MCF 10A (cell line): ENCODE measurements around the gene WNT7B. TPM values are rescaled to one million over a fixed set of nuclear protein-coding genes. Genes with fewer than 3 reads are reported as not detected.

ENCODE experiments used
- BruUV-seq: library from RNA; stranded (reverse); fragments of 400-500 nt; replicated peaks from 2 replicates; lab custom pipeline; 2021; lab: Mats Ljungman, UMichigan
- CTCF ChIA-PET: fragments of 300-600 bp; sonication (Branson Sonifier 250); formaldehyde crosslinking; extraction: SDS; loops from one replicate; lab custom pipeline; 2021; ENCODE audit warnings: antibody characterized with exemption, inconsistent platforms; lab: Yijun Ruan, JAX
- POLR2A ChIA-PET: fragments of 300-600, 350-650 bp; sonication (Branson Sonifier 250); formaldehyde crosslinking; extraction: SDS; loops from one replicate; lab custom pipeline; 2020; ENCODE audit warnings: antibody characterized with exemption, inconsistent platforms; lab: Yijun Ruan, JAX
- DNase-seq: peaks from one replicate; pipeline ENCODE4 v3.0.0-alpha.2; 2018; ENCODE audit not compliant: unreplicated experiment
- H3K27ac Mint-ChIP-seq: one replicate; pipeline ENCODE4 v1.8.0; 2022; ENCODE audit warnings: mild to moderate bottlenecking, low read depth, mixed read lengths; ENCODE audit not compliant: unreplicated experiment
- H3K27me3 Mint-ChIP-seq: one replicate; pipeline ENCODE4 v1.8.0; 2022; ENCODE audit warnings: mixed read lengths; ENCODE audit not compliant: insufficient read depth, unreplicated experiment
- H3K36me3 Mint-ChIP-seq: one replicate; pipeline ENCODE4 v1.8.0; 2022; ENCODE audit warnings: mild to moderate bottlenecking, moderate library complexity, mixed read lengths; ENCODE audit not compliant: insufficient read depth, unreplicated experiment
- H3K4me1 Mint-ChIP-seq: one replicate; pipeline ENCODE4 v1.8.0; 2022; ENCODE audit warnings: mixed read lengths; ENCODE audit not compliant: insufficient read depth, unreplicated experiment
- H3K4me3 Mint-ChIP-seq: one replicate; pipeline ENCODE4 v1.8.0; 2022; ENCODE audit warnings: mild to moderate bottlenecking, moderate library complexity, mixed read lengths; ENCODE audit not compliant: unreplicated experiment
- H3K9me3 Mint-ChIP-seq: one replicate; pipeline ENCODE4 v1.8.0; 2022; ENCODE audit warnings: mixed read lengths; ENCODE audit not compliant: unreplicated experiment
- intact Hi-C: fragments of 100-400 bp; cut with micrococcal nuclease; formaldehyde crosslinking; loops from 2 replicates; pipeline ENCODE4 v1.14.1; 2022
- total RNA-seq: library from RNA; stranded (reverse); gene quantifications from 2 replicates; pipeline ENCODE4 v1.2.3, GENCODE V29; 2022
- TF ChIP-seq, protein P1 (sequence below): fragments of 200-600 bp; IDR thresholded peaks from one replicate; pipeline ENCODE4 v1.8.0; 2022; ENCODE audit warnings: antibody characterized with exemption, mild to moderate bottlenecking; ENCODE audit not compliant: unreplicated experiment

Gene WNT7B
- total RNA-seq, 1 experiment from 2014 or later, result 0.28 TPM

DNA sequence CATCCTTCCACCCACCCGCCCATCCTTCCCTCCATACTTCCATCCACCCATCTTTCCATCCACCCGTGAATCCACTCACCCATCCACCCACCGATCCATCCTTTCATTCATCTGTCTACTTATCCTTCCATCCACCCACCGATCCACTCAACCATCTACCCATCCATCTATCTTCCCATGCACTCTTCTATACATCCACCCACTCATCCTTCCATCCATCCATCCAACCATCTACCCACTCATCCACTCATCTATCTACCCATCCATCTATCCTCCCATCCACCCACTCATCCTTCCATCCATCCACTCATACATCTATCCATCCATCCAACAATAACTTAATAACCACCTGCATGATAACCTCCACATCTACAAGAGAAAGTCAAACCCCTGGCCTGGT lies 47.3 kb downstream of the WNT7B start:
- intact Hi-C loops, result no loop called here
- CTCF ChIA-PET, result no interaction called here
- TF ChIP-seq, protein P1, sequence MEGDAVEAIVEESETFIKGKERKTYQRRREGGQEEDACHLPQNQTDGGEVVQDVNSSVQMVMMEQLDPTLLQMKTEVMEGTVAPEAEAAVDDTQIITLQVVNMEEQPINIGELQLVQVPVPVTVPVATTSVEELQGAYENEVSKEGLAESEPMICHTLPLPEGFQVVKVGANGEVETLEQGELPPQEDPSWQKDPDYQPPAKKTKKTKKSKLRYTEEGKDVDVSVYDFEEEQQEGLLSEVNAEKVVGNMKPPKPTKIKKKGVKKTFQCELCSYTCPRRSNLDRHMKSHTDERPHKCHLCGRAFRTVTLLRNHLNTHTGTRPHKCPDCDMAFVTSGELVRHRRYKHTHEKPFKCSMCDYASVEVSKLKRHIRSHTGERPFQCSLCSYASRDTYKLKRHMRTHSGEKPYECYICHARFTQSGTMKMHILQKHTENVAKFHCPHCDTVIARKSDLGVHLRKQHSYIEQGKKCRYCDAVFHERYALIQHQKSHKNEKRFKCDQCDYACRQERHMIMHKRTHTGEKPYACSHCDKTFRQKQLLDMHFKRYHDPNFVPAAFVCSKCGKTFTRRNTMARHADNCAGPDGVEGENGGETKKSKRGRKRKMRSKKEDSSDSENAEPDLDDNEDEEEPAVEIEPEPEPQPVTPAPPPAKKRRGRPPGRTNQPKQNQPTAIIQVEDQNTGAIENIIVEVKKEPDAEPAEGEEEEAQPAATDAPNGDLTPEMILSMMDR, result no peak
- no TSS peak for BruUV-seq
- Mint-ChIP-seq H3K9me3 (no peaks in the 10 kb centered on the region), H3K4me1 (peaks cover 15% of the 10 kb centered on the region), H3K36me3 (no peaks in the 10 kb centered on the region), H3K4me3 (no peak overlapping the region), H3K27me3 (no peaks in the 10 kb centered on the region), H3K27ac (no peak overlapping the region)
- no peak for DNase-seq
- POLR2A ChIA-PET, result interaction anchor here (0.7 kb wide), 1 partner anchor 1348 kb away, joined by 3 read pairs; no protein-coding TSS in a partner anchor

DNA sequence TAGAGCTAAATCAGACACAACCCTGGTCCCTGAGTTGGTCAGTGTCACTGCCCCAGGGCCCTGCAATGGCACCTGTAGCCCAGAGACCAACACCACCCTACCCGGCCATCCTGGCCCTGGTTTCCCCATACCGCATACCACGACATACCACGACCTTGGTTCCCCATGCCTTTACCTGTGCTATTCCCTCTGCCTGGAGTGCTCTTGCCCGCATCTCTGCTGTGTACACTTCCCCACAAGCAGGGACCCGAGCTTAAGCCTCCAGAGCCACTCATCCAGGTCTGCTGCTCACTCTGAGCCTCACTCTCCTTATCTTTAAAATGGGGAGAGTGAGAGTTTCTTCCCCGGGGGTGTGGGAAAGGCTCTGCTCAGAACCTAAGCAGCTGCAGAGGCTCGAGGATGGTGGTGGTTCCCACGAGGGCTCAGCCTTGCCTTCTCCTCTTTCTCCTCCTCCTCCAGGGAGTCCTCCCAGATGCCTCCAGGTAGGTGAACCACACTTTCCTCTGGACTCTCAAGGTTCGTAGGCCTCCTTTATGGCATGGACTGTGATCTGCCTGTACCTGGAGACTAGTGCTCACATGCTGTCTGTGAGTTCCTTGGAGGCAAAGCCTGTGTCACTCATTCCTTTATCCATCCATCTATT lies 48.1 kb downstream of the WNT7B start:
- ChIA-PET POLR2A (no interaction called here), CTCF (no interaction called here)
- BruUV-seq, result no TSS peak
- H3K9me3 Mint-ChIP-seq, result no peaks in the 10 kb centered on the region
- H3K27me3 Mint-ChIP-seq, result no peaks in the 10 kb centered on the region
- H3K27ac Mint-ChIP-seq, result no peak overlapping the region
- H3K4me1 Mint-ChIP-seq, result peaks cover 7% of the 10 kb centered on the region
- TF ChIP-seq, protein P1, result no peak
- no peaks in the 10 kb centered on the region for H3K36me3 Mint-ChIP-seq
- no peak overlapping the region for H3K4me3 Mint-ChIP-seq
- DNase-seq, result no peak
- intact Hi-C loops, result no loop called here

DNA sequence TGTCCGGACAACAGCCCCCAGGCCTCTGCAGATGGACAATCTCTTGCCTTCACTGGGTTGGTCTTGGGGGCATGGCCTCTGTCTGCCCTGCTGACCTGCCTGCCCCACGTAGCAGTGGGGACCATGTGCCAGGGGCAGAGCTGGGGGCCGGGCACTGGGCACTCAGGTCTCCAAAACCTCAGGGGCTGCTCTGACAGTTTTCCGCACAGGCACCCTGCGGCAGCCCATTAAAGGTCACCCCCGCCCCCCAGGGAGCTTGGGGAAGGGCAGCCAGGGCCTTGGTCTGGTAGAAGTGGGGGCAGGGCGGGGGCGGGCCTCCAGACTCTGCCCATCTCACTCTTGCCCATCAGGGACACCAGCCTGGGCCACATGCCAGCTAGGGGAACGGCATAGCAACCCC lies 49.9 kb downstream of the WNT7B start:
- no TSS peak for BruUV-seq
- TF ChIP-seq, protein P1, result no peak
- H3K27me3 Mint-ChIP-seq, result no peaks in the 10 kb centered on the region
- no peak overlapping the region for H3K4me3 Mint-ChIP-seq
- intact Hi-C loops, result no loop called here
- ChIA-PET CTCF (no interaction called here), POLR2A (no interaction called here)
- DNase-seq, result no peak
- no peaks in the 10 kb centered on the region for H3K9me3 Mint-ChIP-seq
- no peak overlapping the region for H3K27ac Mint-ChIP-seq
- H3K4me1 Mint-ChIP-seq, result no peaks in the 10 kb centered on the region
- no peaks in the 10 kb centered on the region for H3K36me3 Mint-ChIP-seq

DNA sequence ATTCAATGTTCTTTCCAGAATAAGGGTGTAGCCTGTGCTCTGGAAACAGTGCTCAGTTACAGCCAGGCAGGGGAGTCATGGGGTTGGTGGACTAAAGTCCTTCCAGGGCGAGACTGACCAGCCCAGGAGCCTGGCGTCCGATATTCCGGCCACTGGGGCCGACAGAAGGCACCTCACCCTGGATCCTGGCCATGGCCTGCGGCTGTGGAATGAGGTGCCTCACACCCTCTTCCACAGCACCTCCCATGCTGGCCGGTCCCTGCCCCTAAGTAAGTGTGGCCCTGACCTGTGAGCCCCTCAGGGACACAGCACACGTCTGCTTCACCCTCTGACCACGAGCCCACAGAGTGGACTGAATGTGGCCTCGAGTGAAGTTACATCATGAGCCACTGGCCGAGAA lies 50.5 kb downstream of the WNT7B start:
- no peaks in the 10 kb centered on the region for H3K36me3 Mint-ChIP-seq
- BruUV-seq, result no TSS peak
- CTCF ChIA-PET, result no interaction called here

More for the DNA sequence above, 50.5 kb downstream of the WNT7B start:
- no peak overlapping the region for H3K27ac Mint-ChIP-seq
- intact Hi-C loops, result no loop called here
- no peak for DNase-seq
- no peaks in the 10 kb centered on the region for H3K9me3 Mint-ChIP-seq
- H3K4me1 Mint-ChIP-seq, result no peaks in the 10 kb centered on the region
- TF ChIP-seq, protein P1, result no peak
- POLR2A ChIA-PET, result no interaction called here
- no peaks in the 10 kb centered on the region for H3K27me3 Mint-ChIP-seq
- H3K4me3 Mint-ChIP-seq, result no peak overlapping the region
